Retinal pigment epithelial cell (primary cell): ENCODE measurements around the gene ATP8A1.

ENCODE experiments used
- DNase-seq: peaks from one replicate; pipeline ENCODE4 v3.0.0-alpha.2; 2010; ENCODE audit warnings: low read depth
- H3K4me3 ChIP-seq: 2 replicates; pipeline ENCODE4 v1.5.1; 2011; ENCODE audit warnings: mild to moderate bottlenecking, low read length, control low read depth, moderate library complexity
- TF ChIP-seq, protein P1 (sequence below): conservative IDR thresholded peaks from 2 replicates; pipeline ENCODE4 v1.5.1; 2011; ENCODE audit warnings: low read depth, low read length, control low read depth, inconsistent platforms

The ATP8A1 gene

DNA sequence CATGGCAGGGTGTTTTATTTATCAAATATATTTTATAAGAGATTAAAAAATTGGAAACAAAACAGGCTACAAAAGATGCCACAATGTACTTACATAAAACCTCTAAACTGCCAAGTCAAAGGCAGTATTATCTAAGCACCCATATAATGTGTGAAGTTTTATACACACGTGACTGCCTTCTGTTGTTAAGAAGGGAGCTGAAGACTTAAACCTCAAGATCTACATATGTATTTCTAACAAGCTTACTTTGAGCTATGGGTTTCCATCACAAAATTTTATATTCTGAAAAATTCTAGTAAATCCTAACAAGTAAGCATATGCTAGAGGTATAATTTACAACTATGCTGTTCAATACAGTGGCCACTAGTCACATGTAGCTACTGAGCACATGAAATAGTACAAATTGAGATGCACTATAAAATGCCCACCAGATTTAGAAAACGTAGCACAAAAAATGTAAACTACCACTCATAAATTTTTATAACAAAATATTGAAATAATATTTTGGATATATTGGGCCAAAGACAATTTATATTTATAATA is 9.8 kb downstream of the ATP8A1 start:
- H3K4me3 ChIP-seq = no peak overlapping the region
- DNase-seq = no peak
- TF ChIP-seq, protein P1, sequence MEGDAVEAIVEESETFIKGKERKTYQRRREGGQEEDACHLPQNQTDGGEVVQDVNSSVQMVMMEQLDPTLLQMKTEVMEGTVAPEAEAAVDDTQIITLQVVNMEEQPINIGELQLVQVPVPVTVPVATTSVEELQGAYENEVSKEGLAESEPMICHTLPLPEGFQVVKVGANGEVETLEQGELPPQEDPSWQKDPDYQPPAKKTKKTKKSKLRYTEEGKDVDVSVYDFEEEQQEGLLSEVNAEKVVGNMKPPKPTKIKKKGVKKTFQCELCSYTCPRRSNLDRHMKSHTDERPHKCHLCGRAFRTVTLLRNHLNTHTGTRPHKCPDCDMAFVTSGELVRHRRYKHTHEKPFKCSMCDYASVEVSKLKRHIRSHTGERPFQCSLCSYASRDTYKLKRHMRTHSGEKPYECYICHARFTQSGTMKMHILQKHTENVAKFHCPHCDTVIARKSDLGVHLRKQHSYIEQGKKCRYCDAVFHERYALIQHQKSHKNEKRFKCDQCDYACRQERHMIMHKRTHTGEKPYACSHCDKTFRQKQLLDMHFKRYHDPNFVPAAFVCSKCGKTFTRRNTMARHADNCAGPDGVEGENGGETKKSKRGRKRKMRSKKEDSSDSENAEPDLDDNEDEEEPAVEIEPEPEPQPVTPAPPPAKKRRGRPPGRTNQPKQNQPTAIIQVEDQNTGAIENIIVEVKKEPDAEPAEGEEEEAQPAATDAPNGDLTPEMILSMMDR = no peak

GRCh38 chr4:42646013-42646784 is 10.7 kb downstream of the ATP8A1 start:
- TF ChIP-seq, protein P1 = no peak
- H3K4me3 ChIP-seq = no peak overlapping the region
- no peak for DNase-seq

DNA sequence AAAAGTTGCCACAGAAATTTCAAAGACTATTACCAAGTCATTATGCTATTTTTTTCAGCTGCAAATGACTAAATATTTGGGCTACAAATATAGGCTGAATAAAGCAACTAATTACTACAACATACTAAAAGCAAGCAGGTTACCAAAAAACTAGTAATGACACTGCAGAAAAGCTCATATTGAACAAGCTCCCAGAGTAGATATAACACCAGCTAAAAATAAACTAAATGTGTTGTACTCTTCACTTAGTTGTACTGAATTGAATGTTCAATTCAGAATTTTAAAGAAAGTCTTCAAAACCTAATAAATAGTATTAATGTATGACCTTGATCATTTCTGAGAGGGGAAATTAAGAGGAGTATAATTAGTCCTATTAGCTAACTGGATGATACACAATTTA is 12.0 kb downstream of the ATP8A1 start:
- TF ChIP-seq, protein P1 = no peak
- no peak overlapping the region for H3K4me3 ChIP-seq
- DNase-seq = no peak

DNA sequence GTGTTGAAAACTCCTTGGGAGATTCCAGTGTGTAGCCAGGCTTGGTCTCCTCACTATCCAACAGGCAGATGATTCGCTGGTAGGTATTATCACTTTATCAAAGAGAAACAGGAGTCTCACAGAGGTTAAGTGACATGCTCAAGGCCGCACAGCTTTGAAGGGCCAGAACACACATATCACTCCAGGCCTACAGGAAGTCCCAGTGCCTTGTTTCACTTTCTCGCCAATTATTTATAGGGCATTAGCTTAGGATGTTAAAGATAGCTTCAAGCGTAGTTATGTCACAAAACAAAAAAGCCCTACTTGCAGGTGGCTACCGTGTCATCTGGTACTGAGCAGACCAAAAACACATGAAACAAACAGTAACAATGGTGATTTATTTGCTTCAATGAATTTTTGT is 13.2 kb downstream of the ATP8A1 start:
- TF ChIP-seq, protein P1 = no peak
- H3K4me3 ChIP-seq = no peak overlapping the region
- no peak for DNase-seq

GRCh38 chr4:42642845-42643615 is 13.9 kb downstream of the ATP8A1 start:
- DNase-seq = no peak
- TF ChIP-seq, protein P1 = no peak
- no peak overlapping the region for H3K4me3 ChIP-seq

GRCh38 chr4:42642101-42642797 is 14.7 kb downstream of the ATP8A1 start:
- TF ChIP-seq, protein P1 = no peak
- no peak for DNase-seq
- no peak overlapping the region for H3K4me3 ChIP-seq
